Tongue (tissue), 2 donors: Measurements from ENCODE around the gene SLC16A11. TPM values are rescaled to one million over a fixed set of nuclear protein-coding genes. Genes with fewer than 3 reads are reported as not detected.
"Not testable (repeated sequence)": the region's sequence is repeated elsewhere in the genome, so short reads cannot be mapped to it uniquely, and the experiment has no call there.

ENCODE experiments used
- DNase-seq: peaks from one replicate; pipeline ENCODE4 v3.0.0-alpha.2; 2015
- total RNA-seq: library from RNA; depleted of rRNA; stranded (reverse); fragments of >200 nt; gene quantifications from one replicate; pipeline ENCODE4 v1.2.3, GENCODE V29; 2014

The SLC16A11 gene
- not detected for total RNA-seq

DNA sequence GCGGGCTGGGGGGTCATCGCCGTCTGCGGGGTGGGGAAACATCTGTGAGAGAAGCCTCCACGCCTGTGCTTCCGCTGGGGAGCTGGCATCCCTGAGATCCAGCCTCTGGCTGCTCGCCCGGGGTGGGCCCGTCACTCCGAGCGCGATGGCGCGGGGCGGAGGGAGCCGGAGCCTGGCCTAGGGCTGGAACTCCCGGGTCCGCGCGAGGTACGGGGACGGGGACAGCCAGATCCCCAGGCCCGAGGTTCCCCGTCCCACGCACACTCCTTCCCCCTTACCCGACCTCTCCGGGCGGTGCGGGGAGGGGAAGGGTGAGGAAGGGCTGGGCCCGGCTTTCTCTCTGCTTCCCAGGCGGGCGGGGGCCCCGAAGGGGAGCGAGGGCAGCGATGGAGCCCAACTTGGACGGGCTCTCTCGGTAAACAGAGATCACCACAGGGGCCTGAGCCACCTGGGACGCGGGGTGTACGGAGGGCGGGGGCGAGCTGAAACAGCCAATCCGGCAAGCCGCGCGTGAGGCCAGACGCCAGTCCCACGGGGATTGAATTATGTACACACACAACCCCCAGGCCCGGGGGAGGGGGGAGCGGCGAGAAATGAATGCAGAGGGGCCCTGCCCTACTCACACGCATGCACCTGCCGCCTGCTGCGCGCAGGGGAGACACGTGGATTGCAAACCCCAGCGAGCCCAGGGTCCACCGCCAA lies at the start of gene SLC16A11:
SLC16A11 (minus strand) TSS at position 596 of the 702 bp plus-strand sequence; CDS start at position 17, 579 bp downstream.
- DNase-seq, result peak; percentile 37

DNA sequence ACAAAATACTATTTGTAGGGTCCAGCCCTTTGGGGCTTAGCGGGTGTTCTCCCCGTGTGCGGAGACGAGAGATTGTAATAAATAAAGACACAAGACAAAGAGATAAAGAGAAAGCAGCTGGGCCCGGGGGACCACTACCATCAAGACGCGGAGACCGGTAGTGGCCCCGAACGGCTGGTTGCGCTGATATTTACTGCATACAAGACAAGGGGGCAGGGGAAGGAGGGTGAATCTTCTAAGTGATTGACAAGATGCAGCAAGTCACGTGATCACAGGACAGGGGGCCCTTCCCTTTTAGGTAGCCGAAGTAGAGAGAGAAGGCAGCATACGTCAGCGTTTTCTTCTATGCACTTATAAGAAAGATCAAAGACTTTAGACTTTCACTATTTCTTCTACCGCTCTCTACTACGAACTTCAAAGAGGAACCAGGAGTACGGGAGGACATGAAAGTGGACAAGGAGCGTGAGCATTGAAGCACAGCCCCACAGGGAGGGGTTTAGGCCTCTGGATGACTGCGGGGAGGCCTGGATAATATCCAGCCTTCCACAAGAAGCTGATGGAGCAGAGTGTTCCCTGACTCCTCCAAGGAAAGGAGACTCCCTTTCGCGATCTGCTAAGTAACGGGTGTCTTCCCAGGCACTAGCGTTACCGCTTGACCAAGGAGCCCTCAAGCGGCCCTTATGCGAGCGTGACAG lies 47.6 kb upstream of the SLC16A11 start:
- not testable (repeated sequence) for DNase-seq

GRCh38 chr17:7089570-7089969 lies 45.7 kb upstream of the SLC16A11 start:
- not testable (repeated sequence) for DNase-seq

DNA sequence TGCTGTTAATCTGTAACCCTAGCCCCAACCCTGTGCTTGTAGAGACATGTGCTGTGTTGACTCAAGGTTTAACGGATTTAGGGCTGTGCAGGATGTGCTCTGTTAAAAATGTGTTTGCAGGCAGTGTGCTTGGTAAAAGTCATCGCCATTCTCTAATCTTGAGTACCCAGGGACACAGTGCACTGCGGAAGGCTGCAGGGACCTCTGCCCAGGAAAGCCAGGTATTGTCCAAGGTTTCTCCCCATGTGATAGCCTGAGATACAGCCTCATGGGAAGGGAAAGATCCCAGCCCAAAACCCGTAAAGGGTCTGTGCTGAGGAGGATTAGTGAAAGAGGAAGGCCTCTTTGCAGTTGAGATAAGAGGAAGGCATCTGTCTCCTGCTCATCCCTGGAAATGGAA lies 44.5 kb upstream of the SLC16A11 start:
- peak; percentile 46 for DNase-seq

- no peak for DNase-seq
Measured at GRCh38 chr17:7084088-7084487, 40.2 kb upstream of the SLC16A11 start.

- no peak for DNase-seq
Measured at GRCh38 chr17:7083592-7083991, 39.7 kb upstream of the SLC16A11 start.

- DNase-seq, result no peak
Measured at GRCh38 chr17:7081341-7082062, 37.6 kb upstream of the SLC16A11 start.

GRCh38 chr17:7080456-7081041 lies 36.7 kb upstream of the SLC16A11 start:
- peak; percentile 20 for DNase-seq

GRCh38 chr17:7079581-7080455 lies 35.9 kb upstream of the SLC16A11 start, which contains the start of gene CLEC10A:
TSS of gene CLEC10A (minus strand) at chr17:7080251. CDS start at chr17:7078812, 1,439 bp downstream.
- no peak for DNase-seq

DNA sequence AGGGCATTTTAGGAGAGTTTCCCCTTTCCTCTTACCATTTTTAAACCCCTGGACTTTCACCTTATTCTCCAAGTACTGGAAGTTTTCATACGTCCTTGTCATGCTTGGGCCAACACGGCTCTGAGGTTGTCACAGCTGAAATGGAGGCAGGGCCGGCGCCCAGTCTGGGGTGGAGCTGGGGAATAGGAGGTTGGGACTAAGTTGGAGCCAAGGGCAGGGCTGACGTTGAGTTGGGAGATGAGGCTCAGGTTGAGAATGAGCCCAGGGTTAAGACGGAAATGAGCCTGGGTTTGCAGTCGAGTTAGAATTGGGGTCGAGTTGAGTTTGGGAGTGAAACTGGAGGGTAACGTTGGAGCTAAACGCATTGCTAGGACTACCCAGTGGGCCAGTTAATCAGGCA lies 34.8 kb upstream of the SLC16A11 start:
- no peak for DNase-seq

- no peak for DNase-seq
Measured at GRCh38 chr17:7077911-7078546, 34.1 kb upstream of the SLC16A11 start.

DNA sequence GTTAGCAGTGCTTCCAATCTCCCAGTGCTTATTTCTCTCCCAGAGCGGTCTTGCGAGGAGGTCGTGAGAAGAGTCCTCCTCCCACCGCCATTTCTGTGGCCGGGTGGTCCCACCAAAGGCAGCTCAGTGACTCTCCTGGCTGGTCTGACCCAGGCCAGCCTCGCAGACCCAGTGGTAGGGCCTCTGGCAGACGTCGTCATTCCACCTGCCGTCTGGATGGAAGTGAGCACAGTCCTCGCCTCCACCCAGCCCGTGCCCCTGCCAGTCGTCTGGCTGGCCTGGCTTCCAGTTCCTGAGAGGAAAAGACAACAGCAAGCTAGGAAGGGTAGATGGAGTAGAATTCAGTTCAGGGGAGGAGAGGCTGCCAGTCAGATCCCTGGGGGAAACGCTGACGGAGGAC lies 31.0 kb upstream of the SLC16A11 start:
- no peak for DNase-seq

DNA sequence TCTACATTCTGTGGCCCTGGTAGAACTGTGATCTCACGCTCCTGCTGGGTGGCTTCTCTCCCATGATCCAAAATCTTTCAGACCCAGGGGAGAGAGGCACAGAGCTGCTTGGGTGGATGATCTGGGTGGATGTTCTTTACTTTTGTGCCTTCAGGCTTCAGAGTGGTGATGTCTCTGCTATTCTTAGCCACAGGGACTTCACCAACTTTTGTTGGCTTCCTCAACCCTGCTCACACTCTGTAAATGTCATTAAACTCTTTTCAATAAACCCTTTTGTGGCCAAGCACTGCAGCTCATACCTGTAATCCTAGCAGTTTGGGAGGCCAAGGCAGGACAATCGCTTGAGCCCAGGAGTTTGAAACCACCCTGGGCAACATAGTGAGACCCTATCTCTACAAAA lies 28.5 kb upstream of the SLC16A11 start:
- DNase-seq, result no peak

DNA sequence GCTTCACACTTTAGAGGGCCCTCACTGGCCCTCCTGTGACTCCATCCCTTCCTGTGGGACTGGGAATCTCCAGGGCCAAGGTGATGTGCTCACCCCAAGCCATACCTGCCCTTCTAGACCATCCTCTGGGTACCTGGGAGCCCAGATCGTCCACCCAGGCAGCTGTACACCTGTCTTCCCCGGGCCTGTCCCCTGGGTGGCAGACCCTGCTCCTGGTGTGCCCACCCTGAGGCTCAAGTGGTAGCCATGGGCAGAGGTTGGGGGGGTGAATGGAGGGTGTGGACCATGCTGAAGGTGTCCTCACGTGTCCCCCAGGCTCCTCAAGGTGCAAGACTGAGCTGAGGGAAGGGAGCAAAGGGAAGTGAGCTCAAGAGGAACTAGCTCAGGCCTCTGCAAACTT lies 26.8 kb upstream of the SLC16A11 start:
- DNase-seq, result no peak

DNA sequence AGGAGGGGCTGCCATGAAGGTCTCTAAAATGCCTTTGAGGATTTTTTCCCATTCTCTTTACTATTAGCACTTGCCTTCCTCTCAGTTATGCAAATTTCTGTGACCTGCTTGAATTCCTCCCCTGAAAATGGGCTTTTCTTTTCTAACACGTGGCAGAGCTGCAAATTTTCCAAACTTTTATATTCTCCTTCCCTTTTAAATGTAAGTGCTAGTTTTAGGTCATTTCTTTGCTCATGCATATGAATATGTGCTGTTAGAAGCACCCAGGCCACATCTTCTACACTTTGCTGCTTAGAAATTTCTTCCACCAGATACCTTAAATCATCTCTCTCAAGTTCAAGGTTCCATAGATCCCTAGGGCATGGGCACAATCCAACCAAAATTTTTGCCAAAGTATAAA lies 24.4 kb upstream of the SLC16A11 start:
- DNase-seq, result no peak

DNA sequence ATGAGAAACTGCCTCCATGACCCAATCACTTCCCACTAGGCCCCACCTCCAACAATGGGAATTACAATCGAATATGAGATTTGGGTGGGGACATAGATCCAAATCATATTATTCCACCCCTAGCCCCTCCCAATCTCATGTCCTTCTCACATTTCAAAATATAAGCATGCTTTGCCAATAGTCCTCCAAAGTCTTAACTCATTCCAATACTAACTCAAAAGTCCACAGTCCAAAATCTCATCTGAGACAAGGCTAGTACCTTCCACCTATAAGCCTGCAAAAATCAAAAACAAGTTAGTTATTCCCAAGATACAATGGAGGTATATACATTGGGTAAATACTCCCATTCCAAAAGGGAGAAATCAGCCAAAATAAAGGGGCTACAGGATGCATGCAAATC lies 23.3 kb upstream of the SLC16A11 start:
- no peak for DNase-seq

DNA sequence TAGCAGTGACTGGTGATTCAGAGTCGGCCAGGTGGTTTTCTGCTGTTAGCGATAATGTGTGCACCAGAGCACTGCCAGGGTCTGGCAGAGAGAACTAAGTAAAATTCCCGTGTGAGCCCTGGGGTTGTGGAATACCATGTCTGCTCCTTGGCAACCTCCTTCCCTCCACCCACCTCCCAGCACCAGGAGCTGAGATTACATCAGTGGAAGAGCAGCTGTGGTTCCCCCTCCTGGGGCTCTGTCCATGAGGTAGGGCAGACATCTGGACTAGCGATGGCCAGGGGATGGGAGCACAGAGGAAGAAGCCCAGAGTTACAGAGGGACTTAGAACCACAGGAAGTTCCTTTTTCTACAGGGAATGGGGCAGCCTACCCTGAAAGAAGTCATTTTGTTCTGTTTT lies 20.4 kb upstream of the SLC16A11 start:
- peak; percentile 87 for DNase-seq

GRCh38 chr17:7063518-7064094 lies 19.7 kb upstream of the SLC16A11 start:
- DNase-seq, result no peak

GRCh38 chr17:7060165-7060891 lies 16.4 kb upstream of the SLC16A11 start:
- DNase-seq, result no peak

DNA sequence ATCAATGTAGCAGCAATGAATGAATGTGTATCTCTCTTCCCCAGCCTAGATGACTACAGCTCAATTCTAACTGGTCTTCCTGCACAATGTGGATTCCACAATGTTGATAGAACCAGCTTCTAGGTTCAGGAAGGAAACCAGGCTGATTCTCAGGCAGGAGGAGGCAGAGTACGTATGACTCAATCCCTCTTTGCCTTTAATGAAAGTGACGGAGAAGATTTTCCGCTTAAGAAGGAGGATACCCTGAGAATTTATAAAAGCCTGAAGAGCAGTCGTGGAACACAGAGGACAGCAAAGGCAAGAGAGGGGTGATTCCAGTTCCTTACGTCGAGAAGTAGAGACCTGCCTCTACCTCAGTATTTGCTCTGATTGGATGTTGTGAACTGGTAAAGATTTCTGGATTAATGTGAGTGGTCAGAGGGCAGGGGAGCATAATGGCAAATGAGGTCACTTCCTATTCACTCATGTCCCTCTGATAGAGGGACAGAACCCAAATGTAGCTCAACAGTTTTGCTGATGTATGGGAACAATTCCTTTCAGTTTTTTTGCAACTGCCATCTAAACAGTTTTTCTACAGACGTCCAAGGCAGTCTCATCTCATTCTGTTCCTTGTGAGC lies 15.0 kb upstream of the SLC16A11 start:
- no peak for DNase-seq
